ENCODE results near the gene GALNT17.
"Not testable (repeated sequence)": the region's sequence is repeated elsewhere in the genome, so short reads cannot be mapped to it uniquely, and the experiment has no call there.

GALNT17 gene

DNA sequence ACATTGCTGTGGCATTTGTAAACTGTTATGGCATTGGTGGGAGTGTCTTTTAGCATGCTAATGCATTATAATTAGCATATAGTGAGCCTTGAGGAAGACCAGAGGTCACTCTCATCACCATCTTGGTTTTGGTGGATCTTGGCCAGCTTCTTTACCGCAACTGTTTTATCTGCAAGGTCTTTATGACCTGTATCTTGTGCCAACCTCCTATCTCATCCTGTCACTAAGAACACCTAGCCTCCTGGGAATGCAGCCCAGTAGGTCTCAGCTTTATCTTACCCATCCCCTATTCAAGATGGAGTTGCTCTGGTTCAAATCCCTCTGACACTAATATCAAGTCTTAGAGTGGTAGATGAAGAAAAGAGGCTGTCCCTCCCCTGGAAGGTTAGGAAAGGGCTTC lies 506.2 kb downstream of the GALNT17 start:
- DNase-seq: no peak

- DNase-seq: no peak
Measured at GRCh38 chr7:71639382-71640085, 507.6 kb downstream of the GALNT17 start.

DNA sequence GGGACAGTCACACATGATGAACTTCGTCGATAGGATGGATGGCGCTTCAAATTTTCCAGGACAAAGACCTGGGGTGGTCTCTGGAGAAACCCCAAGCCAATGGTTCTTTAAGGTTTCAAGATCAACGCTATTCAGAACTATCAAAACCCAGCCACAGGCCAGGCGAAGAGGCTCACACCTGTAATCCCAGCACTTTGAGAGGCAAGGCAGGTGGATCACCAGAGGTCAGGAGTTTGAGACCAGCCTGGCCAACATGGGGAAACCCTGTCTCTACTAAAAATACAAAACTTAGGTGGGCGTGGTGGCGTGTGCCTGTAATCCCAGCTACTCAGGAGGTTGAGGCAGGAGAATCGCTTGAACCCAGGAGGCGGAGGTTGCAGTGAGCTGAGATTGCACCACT lies 511.1 kb downstream of the GALNT17 start:
- not testable (repeated sequence) for DNase-seq

DNA sequence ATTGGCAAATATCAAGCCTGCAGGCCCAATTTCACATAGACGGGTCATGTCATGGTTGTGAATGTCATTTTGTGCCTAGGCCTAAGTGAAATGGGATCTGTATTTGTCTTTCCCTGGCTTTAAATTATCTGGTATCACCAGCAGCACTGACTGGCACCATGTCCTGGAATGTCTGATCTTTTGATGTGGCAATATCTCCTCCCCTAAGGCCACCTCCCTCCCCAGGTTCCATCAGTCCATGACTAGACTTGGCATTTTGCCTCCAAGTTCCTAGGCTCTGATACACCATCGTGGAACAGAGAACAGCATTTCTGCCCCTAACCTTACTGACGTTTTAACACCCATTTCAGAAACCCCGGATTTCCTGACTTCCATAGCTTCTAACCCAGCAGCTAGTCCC lies 513.9 kb downstream of the GALNT17 start:
- DNase-seq: no peak

DNA sequence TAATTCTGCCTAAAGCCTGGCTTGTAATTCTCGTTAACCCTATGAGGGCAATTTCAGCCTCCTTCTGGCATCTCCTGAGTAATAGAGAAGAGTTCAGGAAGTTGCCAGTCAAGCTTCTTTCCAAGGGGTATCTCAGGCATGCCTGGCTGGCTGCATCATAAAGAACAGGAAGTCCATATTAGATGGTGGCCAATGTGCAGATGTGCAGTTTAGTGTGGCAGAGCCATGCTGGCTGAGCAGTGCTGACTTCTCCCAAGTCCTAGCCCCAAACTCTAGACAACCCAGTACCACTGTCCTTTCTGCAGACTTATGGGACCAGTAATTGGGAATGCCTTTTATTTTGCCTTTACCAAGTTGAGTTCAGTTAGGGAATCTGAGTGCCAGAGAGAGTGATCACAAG lies 517.9 kb downstream of the GALNT17 start:
- DNase-seq: no peak

DNA sequence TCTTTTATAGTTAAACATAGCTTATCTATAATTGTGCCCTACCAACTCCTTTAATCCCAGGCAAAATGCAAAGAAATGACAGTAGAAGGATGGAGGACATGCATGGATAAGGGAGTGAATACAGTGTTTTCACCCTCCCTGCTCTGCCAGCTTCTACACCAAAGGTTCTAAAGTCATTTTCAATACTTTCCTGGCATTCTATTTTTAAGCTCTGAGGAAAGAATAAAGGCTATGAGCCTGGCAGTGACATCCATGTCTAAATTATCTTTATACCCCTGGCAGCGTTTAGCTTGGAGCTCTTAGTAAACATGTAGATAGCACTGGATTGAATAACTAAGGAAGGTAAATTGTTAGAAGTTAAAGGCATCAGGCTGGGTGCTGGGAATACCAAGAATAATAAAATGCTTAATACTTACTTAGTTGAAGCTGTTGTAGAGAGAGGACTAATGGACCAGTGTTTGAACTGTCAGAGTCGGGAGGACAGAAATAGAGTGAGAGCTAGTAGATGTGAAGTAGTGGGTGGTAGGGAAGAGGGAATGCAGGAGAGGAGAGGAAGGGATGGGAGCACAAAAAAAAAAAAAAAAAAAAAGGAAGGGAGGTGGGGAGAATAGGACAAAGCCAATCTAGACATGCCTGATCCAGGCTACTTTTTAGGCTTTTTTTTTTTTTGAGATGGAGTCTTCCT lies 518.9 kb downstream of the GALNT17 start:
- no peak for DNase-seq

- no peak for DNase-seq
Measured at GRCh38 chr7:71652510-71652909, 520.6 kb downstream of the GALNT17 start.

GRCh38 chr7:71657386-71657785 lies 525.4 kb downstream of the GALNT17 start:
- no peak for DNase-seq

- no peak for DNase-seq
Measured at GRCh38 chr7:71659622-71660021, 527.7 kb downstream of the GALNT17 start.

DNA sequence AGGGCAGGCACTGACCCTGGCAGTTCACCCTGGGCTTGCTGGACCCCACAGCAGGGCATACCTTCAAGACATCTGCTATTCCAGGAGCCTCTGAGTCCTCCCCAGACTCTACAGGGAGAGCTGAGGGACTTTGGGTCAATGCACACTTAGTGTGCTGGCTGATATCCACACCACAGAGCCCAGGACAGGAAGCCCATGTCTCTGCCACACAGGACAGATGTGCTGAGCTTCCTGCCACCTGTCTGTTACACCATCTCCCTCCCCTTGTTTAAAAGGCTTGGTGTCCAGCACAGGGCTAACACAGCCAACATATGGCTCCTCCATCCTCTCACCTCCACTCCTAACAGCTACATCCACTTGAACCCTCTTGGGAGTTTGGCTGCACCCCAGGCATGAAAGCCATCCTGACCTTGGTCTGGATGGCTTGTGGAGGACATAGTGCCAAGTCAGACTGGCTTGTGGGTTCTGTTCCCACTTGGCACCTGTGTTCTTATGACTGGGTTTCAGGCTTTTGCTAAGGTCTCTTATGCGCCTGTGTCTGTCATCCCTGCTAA lies 529.8 kb downstream of the GALNT17 start:
- DNase-seq: no peak

- no peak for DNase-seq
Measured at GRCh38 chr7:71665716-71666115, 533.8 kb downstream of the GALNT17 start.

- DNase-seq: no peak
Measured at GRCh38 chr7:71668572-71668971, 536.6 kb downstream of the GALNT17 start.

GRCh38 chr7:71679480-71679879 lies 547.5 kb downstream of the GALNT17 start:
- no peak for DNase-seq

GRCh38 chr7:71682181-71682580 lies 550.2 kb downstream of the GALNT17 start:
- DNase-seq: no peak

DNA sequence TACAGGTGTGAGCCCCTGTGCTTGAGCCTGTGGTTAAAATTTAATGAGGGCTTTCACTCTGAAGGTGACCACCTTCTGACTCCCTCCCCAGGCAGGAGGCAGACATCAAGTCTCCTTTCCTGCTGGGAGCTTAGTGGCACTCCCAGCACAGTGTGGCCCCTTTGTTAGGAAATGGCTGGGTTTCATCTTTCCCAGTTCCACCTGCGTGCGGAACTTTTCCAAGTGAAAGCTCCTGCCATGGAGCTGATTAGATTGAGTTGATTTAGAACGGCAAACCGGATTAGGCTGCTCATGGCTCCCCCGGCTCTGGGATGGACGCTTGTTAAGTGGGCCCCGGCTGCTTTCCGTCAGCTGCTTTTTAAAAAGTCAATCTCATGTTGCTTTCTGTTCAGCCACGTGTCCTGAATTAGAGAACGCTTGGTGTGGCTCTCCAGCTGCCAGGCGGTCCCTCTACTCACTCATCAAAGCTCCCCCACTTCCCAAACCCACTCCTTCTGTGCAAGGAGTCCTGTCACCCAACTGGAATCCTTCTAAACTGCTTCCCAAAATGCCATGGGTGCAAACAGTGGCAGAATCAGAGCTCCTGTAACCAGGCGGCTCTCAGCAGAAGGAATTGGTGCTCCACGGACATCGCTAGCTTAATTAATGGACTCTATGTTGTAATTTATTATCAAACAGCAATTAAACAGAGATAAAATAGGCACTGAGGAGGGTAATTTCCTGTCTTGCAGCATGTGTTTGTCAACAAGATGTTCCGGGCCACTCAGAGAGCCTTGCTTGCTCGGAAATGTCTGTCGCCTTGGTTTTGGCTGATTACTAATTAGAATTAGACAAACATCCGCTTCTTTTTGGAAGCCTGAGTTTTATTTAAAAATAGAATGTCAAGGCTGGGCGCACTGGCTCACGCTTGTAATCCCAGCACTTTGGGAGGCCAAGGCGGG lies 551.2 kb downstream of the GALNT17 start:
- DNase-seq: no peak

GRCh38 chr7:71687286-71687685 lies 555.3 kb downstream of the GALNT17 start:
- DNase-seq: no peak

DNA sequence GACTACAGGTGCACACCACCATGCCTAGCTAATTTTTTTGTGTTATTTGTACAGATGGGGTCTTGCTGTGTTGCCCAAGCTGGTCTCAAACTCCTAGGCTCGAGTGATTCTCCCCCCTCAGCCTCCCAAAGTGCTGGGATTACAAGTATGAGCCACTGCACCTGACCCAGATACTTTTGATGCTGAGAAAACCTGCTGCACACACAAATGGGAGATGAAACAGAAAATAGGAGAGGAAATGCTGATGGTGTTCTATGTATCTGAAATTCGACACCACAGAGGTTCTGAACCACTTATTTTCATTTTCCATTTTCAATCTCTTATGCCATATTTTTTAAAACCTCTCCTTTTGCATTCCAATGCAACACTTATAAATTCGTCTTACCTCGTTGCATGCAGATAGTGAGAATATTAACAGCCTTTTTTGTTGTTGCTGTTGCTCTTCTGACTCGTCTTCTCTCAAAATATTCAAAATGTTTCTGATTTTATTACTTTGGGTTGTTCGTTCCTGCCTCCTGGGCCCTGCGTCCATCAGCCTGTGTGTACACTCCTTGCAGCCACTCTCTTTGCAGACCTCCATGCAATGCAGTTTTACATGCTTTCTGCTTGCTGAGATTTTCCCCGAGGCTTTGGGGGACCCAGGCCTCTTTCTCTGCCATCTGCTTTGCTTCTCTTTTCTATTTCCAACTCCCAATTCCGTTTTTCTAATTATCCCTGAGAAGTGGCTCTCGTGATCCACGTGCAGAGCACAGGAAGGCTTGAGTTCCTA lies 556.1 kb downstream of the GALNT17 start:
- no peak for DNase-seq

- DNase-seq: no peak
Measured at GRCh38 chr7:71691538-71691937, 559.6 kb downstream of the GALNT17 start.

GRCh38 chr7:71694665-71695064 lies 562.7 kb downstream of the GALNT17 start:
- DNase-seq: no peak

DNA sequence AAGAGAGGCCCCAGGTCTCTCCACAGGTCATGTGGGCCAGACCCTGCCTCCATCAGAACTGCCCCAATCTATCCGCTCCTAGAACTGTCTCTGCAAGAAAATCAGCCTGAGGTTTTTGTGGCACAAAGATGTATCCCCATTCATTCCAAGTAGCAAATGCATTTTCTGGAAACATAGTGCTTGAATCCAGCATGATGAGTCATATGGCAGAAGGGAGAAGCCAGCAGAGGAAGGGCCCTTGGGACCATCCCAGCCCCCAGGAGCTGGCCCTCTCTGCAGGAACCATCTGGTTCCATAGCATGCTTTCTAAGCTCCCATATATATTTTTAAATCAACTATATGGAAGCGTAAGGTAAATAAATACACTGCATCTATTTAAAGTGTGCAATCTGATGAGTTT lies 563.2 kb downstream of the GALNT17 start:
- DNase-seq: no peak

GRCh38 chr7:71696511-71696910 lies 564.6 kb downstream of the GALNT17 start:
- no peak for DNase-seq

DNA sequence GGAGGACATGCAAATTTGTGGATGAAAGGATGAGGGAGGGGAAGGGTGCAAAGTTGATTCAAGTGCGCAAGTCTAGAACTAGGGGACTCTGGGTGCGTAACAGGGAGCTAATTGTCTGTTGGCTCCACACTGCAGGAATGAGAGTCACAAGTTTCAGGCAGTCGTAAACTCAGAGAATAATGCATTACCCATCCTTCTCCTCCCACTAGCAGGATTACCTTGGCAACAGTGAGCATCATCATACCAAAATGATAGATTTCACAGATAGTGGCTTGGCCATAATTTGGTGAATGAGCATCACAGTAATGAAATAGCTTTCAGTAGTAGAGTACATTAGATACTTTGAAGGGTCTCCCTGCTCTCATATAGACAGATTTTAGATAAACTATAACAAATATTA lies 565.5 kb downstream of the GALNT17 start:
- DNase-seq: no peak

All from effector CD4-positive, alpha-beta T cell (primary cell).